Measurements from ENCODE around the gene SMG6.

DNA sequence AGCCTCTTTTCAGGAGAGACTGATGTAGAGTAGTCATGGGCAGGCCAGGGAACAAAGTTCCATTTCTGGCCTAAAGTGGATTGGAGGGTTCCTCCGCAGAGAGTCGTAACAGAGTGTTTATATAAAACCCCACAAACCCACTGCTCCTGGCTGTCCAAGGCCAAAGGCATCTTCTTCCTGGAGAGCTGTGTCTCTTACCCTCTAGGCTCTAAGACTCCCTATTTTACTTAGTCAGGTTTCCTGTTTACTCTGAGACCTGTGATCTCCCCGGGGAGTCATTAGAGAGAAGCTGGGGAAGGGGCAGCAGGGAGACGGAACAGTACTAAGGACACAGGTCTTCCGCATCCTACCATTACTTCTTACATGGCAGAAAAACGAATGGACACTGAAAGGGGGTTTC, 179.2 kb downstream of the SMG6 start:
- TF ChIP-seq BRCA1 (IDR thresholded peaks at IDR 0.05; ENCODE audit: low read depth, low read length) = no peak
- TF ChIP-seq, protein P1, sequence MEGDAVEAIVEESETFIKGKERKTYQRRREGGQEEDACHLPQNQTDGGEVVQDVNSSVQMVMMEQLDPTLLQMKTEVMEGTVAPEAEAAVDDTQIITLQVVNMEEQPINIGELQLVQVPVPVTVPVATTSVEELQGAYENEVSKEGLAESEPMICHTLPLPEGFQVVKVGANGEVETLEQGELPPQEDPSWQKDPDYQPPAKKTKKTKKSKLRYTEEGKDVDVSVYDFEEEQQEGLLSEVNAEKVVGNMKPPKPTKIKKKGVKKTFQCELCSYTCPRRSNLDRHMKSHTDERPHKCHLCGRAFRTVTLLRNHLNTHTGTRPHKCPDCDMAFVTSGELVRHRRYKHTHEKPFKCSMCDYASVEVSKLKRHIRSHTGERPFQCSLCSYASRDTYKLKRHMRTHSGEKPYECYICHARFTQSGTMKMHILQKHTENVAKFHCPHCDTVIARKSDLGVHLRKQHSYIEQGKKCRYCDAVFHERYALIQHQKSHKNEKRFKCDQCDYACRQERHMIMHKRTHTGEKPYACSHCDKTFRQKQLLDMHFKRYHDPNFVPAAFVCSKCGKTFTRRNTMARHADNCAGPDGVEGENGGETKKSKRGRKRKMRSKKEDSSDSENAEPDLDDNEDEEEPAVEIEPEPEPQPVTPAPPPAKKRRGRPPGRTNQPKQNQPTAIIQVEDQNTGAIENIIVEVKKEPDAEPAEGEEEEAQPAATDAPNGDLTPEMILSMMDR (IDR thresholded peaks at IDR 0.05; ENCODE audit: control extremely low read depth in 1 of 3, insufficient read depth in 1 of 3, low read depth in 1 of 3, low read length in 3 of 3) = no peak
- no peak for TF ChIP-seq POLR2A (IDR thresholded peaks at IDR 0.05; ENCODE audit: control extremely low read depth in 1 of 2, low read depth in 2 of 2, low read length in 2 of 2)
- no peak for TF ChIP-seq ZNF274 (IDR thresholded peaks at IDR 0.05; ENCODE audit: borderline replicate concordance, extremely low read depth, low read length)
- TF ChIP-seq YY1 (IDR thresholded peaks at IDR 0.05; ENCODE audit: low read depth, low read length) = no peak
- no peak for TF ChIP-seq TCF12 (IDR thresholded peaks at IDR 0.05; ENCODE audit: low read depth, low read length)
